Peyer's patch (tissue), 4 donors: ENCODE results near the gene OST4.

ENCODE experiments used
- CTCF ChIP-seq, 6 experiments: fragments of 450-650 bp in 4 of 6; fragments of 200-600 bp in 2 of 6; sonication (generic) in 1 of 6; IDR thresholded peaks; one replicate each; pipeline ENCODE4 v1.5.1; 2017 to 2019; ENCODE audit warnings: antibody characterized with exemption in 6 of 6, mild to moderate bottlenecking in 3 of 6, moderate library complexity in 1 of 6
- POLR2A ChIP-seq, 2 donors: fragments of 450-650 bp; IDR thresholded peaks; one replicate each; pipeline ENCODE4 v1.5.1; 2017; ENCODE audit warnings: antibody characterized with exemption in 2 of 2, mild to moderate bottlenecking in 2 of 2, moderate library complexity in 2 of 2

DNA sequence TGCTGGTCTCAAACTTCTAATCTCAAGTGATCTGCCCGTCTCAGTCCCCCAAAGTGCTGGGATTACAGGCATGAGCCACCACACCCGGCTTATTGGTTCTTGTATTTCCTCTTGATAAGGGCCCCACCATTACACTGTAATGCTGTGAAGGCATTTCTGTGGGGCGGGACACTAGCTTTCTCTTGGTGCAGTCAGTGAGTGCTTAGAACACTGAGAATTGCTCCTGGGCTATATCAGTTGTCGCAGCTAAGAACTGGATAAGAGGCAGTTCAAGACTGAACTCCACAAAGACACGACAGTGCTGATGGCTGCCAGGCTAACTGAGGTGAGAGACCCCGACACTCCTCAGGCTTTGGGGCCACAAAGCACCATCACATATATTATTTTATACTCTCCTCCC lies 17.2 kb upstream of the OST4 start:
- TF ChIP-seq CTCF (IDR thresholded peaks at IDR 0.05) = no peak
- peak; percentile 28 to 35 for TF ChIP-seq POLR2A (IDR thresholded peaks at IDR 0.05)
